Stimulated activated CD8-positive, alpha-beta memory T cell treated with anti-CD3 and anti-CD28 coated beads, Interleukin-7, amount 100 ng/mL, for 48 hours (primary cell): Measurements from ENCODE around the gene CLDN5.
"Not testable (repeated sequence)": the region's sequence is repeated elsewhere in the genome, so short reads cannot be mapped to it uniquely, and the experiment has no call there.

Experiments
- DNase-seq, 2 donors: peaks; one replicate each; pipeline ENCODE4 v3.0.0-alpha.2; 2020; ENCODE audit warnings: low read depth in 1 of 2; ENCODE audit errors: extremely low read depth in 1 of 2

The CLDN5 gene

GRCh38 chr22:19548427-19548826, 24.2 kb upstream of the CLDN5 start:
- not testable (repeated sequence) for DNase-seq

- no peak for DNase-seq
Measured at GRCh38 chr22:19547620-19548019, 23.4 kb upstream of the CLDN5 start.

GRCh38 chr22:19546680-19547079, 22.5 kb upstream of the CLDN5 start:
- DNase-seq, result no peak

GRCh38 chr22:19545935-19546207, 21.7 kb upstream of the CLDN5 start:
- DNase-seq, result no peak

- DNase-seq, result no peak
Measured at GRCh38 chr22:19543970-19544708, 19.9 kb upstream of the CLDN5 start.

- DNase-seq, result no peak
Measured at GRCh38 chr22:19540394-19540793, 16.2 kb upstream of the CLDN5 start.

GRCh38 chr22:19537941-19538488, 13.8 kb upstream of the CLDN5 start:
- no peak for DNase-seq

GRCh38 chr22:19536564-19536963, 12.4 kb upstream of the CLDN5 start:
- no peak for DNase-seq

GRCh38 chr22:19535001-19535400, 10.8 kb upstream of the CLDN5 start:
- DNase-seq, result no peak

GRCh38 chr22:19533857-19534256, 9.6 kb upstream of the CLDN5 start:
- DNase-seq, result no peak

- no peak for DNase-seq
Measured at GRCh38 chr22:19533049-19533626, 8.9 kb upstream of the CLDN5 start.

GRCh38 chr22:19531327-19531726, 7.1 kb upstream of the CLDN5 start:
- not testable (repeated sequence) for DNase-seq

- no peak for DNase-seq
Measured at GRCh38 chr22:19530751-19531150, 6.5 kb upstream of the CLDN5 start.

GRCh38 chr22:19529811-19530210, 5.6 kb upstream of the CLDN5 start:
- no peak for DNase-seq

GRCh38 chr22:19527861-19528417, 3.7 kb upstream of the CLDN5 start:
- no peak for DNase-seq

- no peak for DNase-seq
Measured at GRCh38 chr22:19527321-19527721, 3.1 kb upstream of the CLDN5 start.

- no peak for DNase-seq
Measured at GRCh38 chr22:19526702-19527111, 2.5 kb upstream of the CLDN5 start.

- no peak for DNase-seq
Measured at GRCh38 chr22:19526076-19526701, 2.0 kb upstream of the CLDN5 start.

- DNase-seq, result no peak
Measured at GRCh38 chr22:19525666-19526065, 1.5 kb upstream of the CLDN5 start.

- no peak for DNase-seq
Measured at GRCh38 chr22:19525116-19525660, 978 bp upstream of the CLDN5 start.
